Gastroesophageal sphincter (tissue), 4 donors: ENCODE data around the gene CPNE6. TPM values are rescaled to one million over a fixed set of nuclear protein-coding genes. Genes with fewer than 3 reads are reported as not detected.

Experiments used
- ATAC-seq: fragments of 150-250 bp; one replicate; pipeline ENCODE4 v1.9.1; 2016; ENCODE audit warnings: mild to moderate bottlenecking, moderate library complexity
- H3K27ac ChIP-seq, 4 donors: fragments of 200-600 bp; sonication (generic) in 3 of 4; 1 replicate in 3 of 4; 2 replicates in 1 of 4; pipeline ENCODE4 v1.5.1; 2016 to 2019
- H3K27me3 ChIP-seq: fragments of 200-600 bp; sonication (generic); one replicate; pipeline ENCODE4 v1.5.1; 2019
- H3K36me3 ChIP-seq, 2 donors: fragments of 200-600 bp; sonication (generic); one replicate each; pipeline ENCODE4 v1.5.1; 2019; ENCODE audit warnings: control low read depth in 1 of 2
- H3K4me1 ChIP-seq, 3 donors: fragments of 200-600 bp; sonication (generic); 1 replicate in 2 of 3; 2 replicates in 1 of 3; pipeline ENCODE4 v1.5.1; 2016 to 2019; ENCODE audit warnings: control low read depth in 2 of 3
- H3K4me3 ChIP-seq, 2 donors: fragments of 200-600 bp; sonication (generic); one replicate each; pipeline ENCODE4 v1.5.1; 2019; ENCODE audit warnings: mild to moderate bottlenecking in 1 of 2, moderate library complexity in 1 of 2
- H3K9me3 ChIP-seq, 3 donors: fragments of 200-600 bp; sonication (generic); one replicate each; pipeline ENCODE4 v1.5.1; 2017 to 2019; ENCODE audit warnings: control low read depth in 2 of 3
- CTCF ChIP-seq, 4 experiments: fragments of 200-600 bp in 2 of 4; fragments of 450-650 bp in 2 of 4; sonication (generic) in 1 of 4; IDR thresholded peaks; one replicate each; pipeline ENCODE4 v1.5.1; 2017 to 2019; ENCODE audit warnings: antibody characterized with exemption in 4 of 4, mild to moderate bottlenecking in 2 of 4, moderate library complexity in 2 of 4
- EP300 ChIP-seq: sonication (generic); formaldehyde crosslinking; IDR thresholded peaks from one replicate; pipeline ENCODE4 v1.6.1; 2017; ENCODE audit warnings: antibody characterized with exemption, mild to moderate bottlenecking
- POLR2A ChIP-seq, 2 donors: fragments of 450-650 bp; IDR thresholded peaks; one replicate each; pipeline ENCODE4 v1.6.1; 2017; ENCODE audit warnings: antibody characterized with exemption in 2 of 2, mild to moderate bottlenecking in 2 of 2, moderate library complexity in 1 of 2
- POLR2AphosphoS5 ChIP-seq: sonication (generic); formaldehyde crosslinking; IDR thresholded peaks from one replicate; pipeline ENCODE4 v1.6.1; 2017; ENCODE audit warnings: antibody characterized with exemption
- WGBS, 2 donors: methylation state at CpG; one replicate each; pipeline ENCODE4 v1.1.5; 2018; ENCODE audit warnings: low coverage in 1 of 2; 5-methylcytosine and 5-hydroxymethylcytosine counted together
- total RNA-seq, 4 donors: library from RNA; depleted of rRNA; stranded (reverse); fragments of >200 nt; gene quantifications; one replicate each; pipeline ENCODE4 v1.1.0, GENCODE V29; 2016

CPNE6 gene
- total RNA-seq, 4 donors from 2014 or later, result 1.5 TPM; not detected in 3

DNA sequence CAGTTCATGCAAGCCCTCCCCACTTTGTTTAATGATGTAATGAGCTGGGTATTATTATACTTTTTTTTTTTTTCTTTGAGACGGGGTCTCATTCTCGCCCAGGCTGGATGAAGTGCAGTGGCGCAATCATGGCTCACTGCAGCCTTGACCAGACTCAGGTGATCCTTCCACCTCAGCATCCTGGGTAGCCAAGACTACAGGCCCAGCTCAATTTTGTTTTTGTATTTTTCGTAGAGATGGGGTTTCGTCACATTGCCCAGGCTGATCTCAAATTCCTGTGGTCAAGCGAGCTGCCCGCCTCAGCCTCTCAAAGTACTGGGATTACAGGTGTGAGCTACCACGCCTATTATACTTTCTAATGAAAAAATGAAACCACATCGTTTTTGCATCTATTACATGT is 38.7 kb downstream of the CPNE6 start:
- H3K4me1 ChIP-seq, result peaks cover 0 to 18% (median 0%) of the 10 kb centered on the region in 3 donors

DNA sequence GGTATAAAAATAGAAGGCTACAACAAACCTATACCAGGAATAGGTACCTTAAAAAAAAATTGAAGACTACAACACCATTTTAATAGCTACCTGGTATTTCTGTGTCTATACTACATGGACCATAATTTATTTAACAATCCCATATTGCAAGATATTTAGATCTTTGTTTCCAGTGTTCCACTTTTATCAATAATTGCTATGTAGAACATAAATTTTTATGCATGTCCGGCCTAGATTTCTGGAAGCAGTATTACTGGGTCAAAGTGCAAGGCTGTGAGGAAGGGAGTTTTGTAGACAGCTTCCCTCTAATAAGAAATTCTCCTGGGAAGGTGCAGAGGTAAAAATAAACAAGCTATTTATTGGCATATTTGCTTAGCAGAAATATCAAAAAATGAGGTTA is 39.2 kb downstream of the CPNE6 start:
- Histone ChIP-seq H3K27ac (no peak overlapping the region), H3K4me1 (peaks cover 0 to 20% (median 1%) of the 10 kb centered on the region in 3 donors), H3K9me3 (no peaks in the 10 kb centered on the region), H3K27me3 (no peaks in the 10 kb centered on the region), H3K4me3 (no peak overlapping the region), H3K36me3 (no peaks in the 10 kb centered on the region)
- TF ChIP-seq POLR2AphosphoS5 (no peak), EP300 (no peak), CTCF (IDR thresholded peaks at IDR 0.05) (no peak), POLR2A (IDR thresholded peaks at IDR 0.05) (no peak)
- no peak for ATAC-seq
- WGBS, 2 donors, result 56 to 75% methylated on average over 1 of the region's 1 CpG

More for the DNA sequence above, 38.7 kb downstream of the CPNE6 start:
- Histone ChIP-seq H3K27ac (no peak overlapping the region), H3K36me3 (no peaks in the 10 kb centered on the region), H3K9me3 (no peaks in the 10 kb centered on the region), H3K27me3 (no peaks in the 10 kb centered on the region), H3K4me3 (no peak overlapping the region)
- no peak for ATAC-seq
- TF ChIP-seq POLR2A (IDR thresholded peaks at IDR 0.05) (no peak), POLR2AphosphoS5 (no peak), EP300 (no peak), CTCF (IDR thresholded peaks at IDR 0.05) (no peak)
- WGBS, 2 donors, result 87% methylated on average over 6 to 9 of the region's 9 CpGs

GRCh38 chr14:24113379-24113800 is 42.0 kb downstream of the CPNE6 start:
- Histone ChIP-seq H3K27me3 (no peaks in the 10 kb centered on the region), H3K4me1 (peaks cover 0 to 39% (median 10%) of the 10 kb centered on the region in 3 donors), H3K36me3 (peaks cover 0 to 16% of the 10 kb centered on the region in 2 donors), H3K4me3 (peak overlapping the region; percentile 62 to 63), H3K9me3 (no peaks in the 10 kb centered on the region), H3K27ac (peak overlapping the region; percentile 89 to 100 (median 98))
- no peak for ATAC-seq
- 8 to 20% methylated on average over 7 to 15 of the region's 15 CpGs for WGBS, 2 donors
- TF ChIP-seq EP300, result no peak
- TF ChIP-seq POLR2A (IDR thresholded peaks at IDR 0.05), result no peak
- TF ChIP-seq CTCF (IDR thresholded peaks at IDR 0.05), result no peak
- TF ChIP-seq POLR2AphosphoS5, result no peak

DNA sequence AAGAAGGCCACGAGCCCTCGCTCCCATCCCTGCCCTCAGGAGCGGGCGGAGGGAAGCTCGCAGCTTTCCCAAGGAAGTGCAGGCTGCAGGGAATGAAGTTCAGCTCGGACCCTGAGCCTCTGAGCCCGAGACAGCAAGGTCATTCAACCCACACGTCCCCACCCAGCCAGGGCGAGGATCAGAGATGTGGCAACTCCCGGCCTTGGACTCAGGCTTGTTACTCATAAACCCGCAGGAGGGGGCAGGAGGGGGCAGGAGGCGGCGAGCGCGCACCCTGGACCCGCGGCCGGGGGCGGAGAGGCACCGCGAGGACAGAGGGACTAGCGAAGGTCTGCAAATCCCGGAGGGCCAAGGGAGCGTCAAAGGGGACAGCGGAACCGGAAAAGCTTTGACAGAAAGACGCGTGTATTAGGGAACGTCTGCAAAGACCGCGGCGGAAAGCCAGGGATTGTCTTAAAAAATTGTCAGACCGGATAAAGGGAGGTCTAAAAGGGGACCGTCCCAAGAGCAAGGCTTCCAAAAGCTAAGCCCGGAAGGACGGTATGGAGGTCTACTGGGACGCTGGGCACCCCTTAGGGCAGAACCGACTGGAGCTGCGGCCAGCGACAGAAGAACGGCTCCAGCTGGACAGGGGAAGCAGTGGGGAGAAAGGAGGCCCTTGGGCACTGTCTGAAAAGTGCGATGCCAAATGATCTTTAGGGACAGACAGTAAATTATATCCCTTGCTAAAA is 42.6 kb downstream of the CPNE6 start:
- peak; percentile 36 to 60 for TF ChIP-seq POLR2A (IDR thresholded peaks at IDR 0.05)
- TF ChIP-seq POLR2AphosphoS5, result peak; percentile 67
- no peak for TF ChIP-seq EP300
- TF ChIP-seq CTCF (IDR thresholded peaks at IDR 0.05), result peak in 1 of 4 experiments; percentile 3
- H3K4me1 ChIP-seq, result peaks cover 0 to 33% (median 10%) of the 10 kb centered on the region in 3 donors
- peak overlapping the region; percentile 89 to 100 (median 98) for H3K27ac ChIP-seq
- no peaks in the 10 kb centered on the region for H3K27me3 ChIP-seq
- peaks cover 0 to 22% of the 10 kb centered on the region in 2 donors for H3K36me3 ChIP-seq
- H3K9me3 ChIP-seq, result no peaks in the 10 kb centered on the region
- peak; percentile 52 for ATAC-seq
- peak overlapping the region; percentile 62 to 63 for H3K4me3 ChIP-seq
- WGBS, 2 donors, result 0% methylated on average over 9 to 18 of the region's 42 CpGs
